ENCODE results near the gene SHTN1. TPM values are rescaled to one million over a fixed set of nuclear protein-coding genes. Genes with fewer than 3 reads are reported as not detected.

The SHTN1 gene
- total and polyA plus RNA-seq, 2 of the 4 experiments (the other 2 are of a cell fraction) = 0.54 to 2.3 TPM

GRCh38 chr10:116925056-116925455 is 79.9 kb downstream of the SHTN1 start:
- Histone ChIP-seq H3K9ac (ENCODE audit: low read depth, low read length) (no peak overlapping the region), H2AFZ (replicated peaks; ENCODE audit: low read length, poor library complexity) (no peak overlapping the region), H2BK120ac (ENCODE audit: low read depth, low read length) (no peak overlapping the region), H3K4me3 (ENCODE audit: insufficient read depth, low read depth, low read length) (no peak overlapping the region), H3K9me1 (ENCODE audit: insufficient read depth, low read length) (no peaks in the 10 kb centered on the region), H3K4me1 (ENCODE audit: control insufficient read depth, insufficient read depth, low read length) (no peaks in the 10 kb centered on the region), H3K4me2 (ENCODE audit: low read depth, low read length) (no peak overlapping the region), H4K91ac (ENCODE audit: insufficient read depth, low read depth, low read length) (no peak overlapping the region), H4K20me1 (ENCODE audit: insufficient read depth, low read length) (no peaks in the 10 kb centered on the region), H3K36me3 (ENCODE audit: control insufficient read depth, insufficient read depth, low read length) (no peaks in the 10 kb centered on the region), H3K27me3 (ENCODE audit: control insufficient read depth, insufficient read depth, low read length) (no peaks in the 10 kb centered on the region), H2BK5ac (ENCODE audit: low read depth, low read length, poor library complexity, severe bottlenecking) (no peak overlapping the region), H3K27ac (ENCODE audit: insufficient read depth, low read length) (no peak overlapping the region), H2BK15ac (ENCODE audit: low read depth, low read length) (no peak overlapping the region), H3K79me1 (ENCODE audit: low read depth in 1 of 2, low read length in 2 of 2) (no peaks in the 10 kb centered on the region), H3K18ac (ENCODE audit: low read depth, low read length) (no peak overlapping the region), H3K23ac (ENCODE audit: low read depth, low read length) (no peak overlapping the region), H4K5ac (ENCODE audit: low read depth, low read length) (no peak overlapping the region), H3K14ac (replicated peaks; ENCODE audit: low read depth, low read length) (no peak overlapping the region), H2BK20ac (ENCODE audit: low read depth, low read length) (no peak overlapping the region), H4K8ac (ENCODE audit: low read depth in 2 of 2, low read length in 2 of 2) (no peak overlapping the region), H3K56ac (ENCODE audit: extremely low read depth, insufficient read depth, low read length) (no peak overlapping the region), H3K4ac (ENCODE audit: low read depth, low read length) (no peak overlapping the region), H2AK9ac (replicated peaks; ENCODE audit: low read depth, low read length, poor library complexity) (no peak overlapping the region), H3K9me3 (ENCODE audit: control insufficient read depth, insufficient read depth, low read length) (no peaks in the 10 kb centered on the region), H2AK5ac (ENCODE audit: low read depth, low read length) (no peak overlapping the region)
- no CpG with 5 or more reads among the region's 3 CpGs for WGBS, 2 experiments (ENCODE audit: extremely low coverage in 2 of 2, insufficient read length in 1 of 2)
- TF ChIP-seq RCOR1 (IDR thresholded peaks at IDR 0.05; ENCODE audit: insufficient replicate concordance, low read length) (no peak), NFE2L2 (IDR thresholded peaks at IDR 0.05; ENCODE audit: low read depth, low read length) (no peak), POLR2A (IDR thresholded peaks at IDR 0.05; ENCODE audit: low read depth, low read length) (no peak), MAZ (IDR thresholded peaks at IDR 0.05; ENCODE audit: borderline replicate concordance, low read depth, low read length) (no peak), ELK1 (IDR thresholded peaks at IDR 0.05; ENCODE audit: borderline replicate concordance, low read depth, low read length) (no peak), MXI1 (IDR thresholded peaks at IDR 0.05; ENCODE audit: borderline replicate concordance, low read depth, low read length) (no peak), CEBPB (IDR thresholded peaks at IDR 0.05; ENCODE audit: low read depth, low read length) (no peak), CTCF (conservative IDR thresholded peaks at IDR 0.05; ENCODE audit: low read depth, low read length) (no peak), SMC3 (IDR thresholded peaks at IDR 0.05; ENCODE audit: low read depth, low read length) (no peak), FOS (IDR thresholded peaks at IDR 0.05; ENCODE audit: low read depth, low read length) (no peak), CHD1 (IDR thresholded peaks at IDR 0.05; ENCODE audit: low read depth, low read length) (no peak), RFX5 (IDR thresholded peaks at IDR 0.05; ENCODE audit: low read depth, low read length) (no peak), USF2 (IDR thresholded peaks at IDR 0.05; ENCODE audit: low read depth, low read length) (no peak)
- intact Hi-C loops (cut with micrococcal nuclease) (no loop called here), dilution Hi-C loops (cut with HindIII; ENCODE audit: low sequenced_read_pairs, unreplicated experiment) (no loop called here), in situ Hi-C loops (cut with MboI; ENCODE audit: low sequenced_read_pairs) (no loop called here)
- no peak for ATAC-seq (ENCODE audit: low read depth)
- DNase-seq = no peak
- CTCF ChIA-PET = no interaction called here
- no TSS peak for BruUV-seq (replicated peaks)
- POLR2A ChIA-PET (ENCODE audit: unreplicated experiment) = no interaction called here
